CD4-positive, alpha-beta memory T cell (primary cell): ENCODE measurements around the gene TEX264. TPM values are rescaled to one million over a fixed set of nuclear protein-coding genes. Genes with fewer than 3 reads are reported as not detected.

Experiments used
- polyA plus RNA-seq, 2 donors: library from polyadenylated mRNA; unstranded; fragments of 300-500 nt; fragmentation: Illumina TruSeq; gene quantifications; one replicate each; pipeline ENCODE4 v1.2.3, GENCODE V29; 2021
- total RNA-seq, 2 experiments: library from RNA; stranded (reverse); gene quantifications; one replicate each; pipeline ENCODE4 v1.2.3, GENCODE V29; 2021

The TEX264 gene
- total and polyA plus RNA-seq, 4 experiments from 2014 or later, result 40.0 to 138 (median 75.3) TPM

Other genes with a start within 250 kb of the TEX264 start
- 10 to 100 TPM; 38.9 to 41.2 TPM for gene DCAF1, start 171.2 kb upstream of the TEX264 start, total RNA-seq
- 10 to 100 TPM in 1 of 2 donors, 1 to 10 TPM in 1; 7.1 to 20.5 TPM for gene DCAF1, start 171.2 kb upstream of the TEX264 start, polyA plus RNA-seq
- 10 to 100 TPM; 39.8 to 40.1 TPM for gene RAD54L2, start 132.5 kb upstream of the TEX264 start, total RNA-seq
- gene RAD54L2, start 132.5 kb upstream of the TEX264 start, polyA plus RNA-seq, result 10 to 100 TPM in 1 of 2 donors, 1 to 10 TPM in 1; 9.5 to 18.5 TPM
- gene GRM2, start 35.8 kb downstream of the TEX264 start, total RNA-seq, result 1 to 10 TPM; 1.1 to 1.9 TPM
- gene GRM2, start 35.8 kb downstream of the TEX264 start, polyA plus RNA-seq, result under 1 TPM in 1 of 2 donors, not detected in 1; 0.07 TPM
- gene IQCF6, start 108.0 kb downstream of the TEX264 start, total RNA-seq, result not detected
- not detected for gene IQCF6, start 108.0 kb downstream of the TEX264 start, polyA plus RNA-seq
- not detected for gene IQCF2, start 190.4 kb downstream of the TEX264 start, total RNA-seq
- gene IQCF2, start 190.4 kb downstream of the TEX264 start, polyA plus RNA-seq, result not detected
- gene IQCF5, start 204.3 kb downstream of the TEX264 start, total RNA-seq, result not detected
- not detected for gene IQCF5, start 204.3 kb downstream of the TEX264 start, polyA plus RNA-seq
- not detected for gene IQCF1, start 232.1 kb downstream of the TEX264 start, total RNA-seq
- gene IQCF1, start 232.1 kb downstream of the TEX264 start, polyA plus RNA-seq, result not detected